HG02759 (cell line): ENCODE measurements around the gene RUBCNL.
A peak's percentile ranks its signal among the peaks of the same experiment; 100 is the strongest.
"Not testable (repeated sequence)": the region's sequence is repeated elsewhere in the genome, so short reads cannot be mapped to it uniquely, and the experiment has no call there.

Source experiments
- ATAC-seq: cut with Tn5 transposase; IDR thresholded peaks from one replicate; pipeline ENCODE4 v1.9.1; 2021; ENCODE audit warnings: mild to moderate bottlenecking, moderate library complexity; ENCODE audit not compliant: unreplicated experiment

RUBCNL gene

GRCh38 chr13:46387064-46387851 lies at the start of gene RUBCNL:
RUBCNL (minus strand) TSS chr13:46387252; CDS start chr13:46372475, 14,777 bp downstream.
- ATAC-seq: peak; percentile 36

GRCh38 chr13:46429558-46429957 lies 42.5 kb upstream of the RUBCNL start:
- ATAC-seq: not testable (repeated sequence)

GRCh38 chr13:46405457-46405856 lies 18.4 kb upstream of the RUBCNL start:
- no peak for ATAC-seq

GRCh38 chr13:46404733-46405100 lies 17.7 kb upstream of the RUBCNL start:
- no peak for ATAC-seq

- no peak for ATAC-seq
Measured at GRCh38 chr13:46403851-46404732, 17.0 kb upstream of the RUBCNL start.

GRCh38 chr13:46402178-46402577 lies 15.1 kb upstream of the RUBCNL start:
- ATAC-seq: no peak

GRCh38 chr13:46401432-46401831 lies 14.4 kb upstream of the RUBCNL start:
- ATAC-seq: no peak

GRCh38 chr13:46396341-46396740 lies 9.3 kb upstream of the RUBCNL start:
- no peak for ATAC-seq

GRCh38 chr13:46392967-46393366 lies 5.9 kb upstream of the RUBCNL start:
- no peak for ATAC-seq

GRCh38 chr13:46389457-46390451 lies 2.7 kb upstream of the RUBCNL start:
- peak; percentile 60 for ATAC-seq

GRCh38 chr13:46388846-46389245 lies 1.8 kb upstream of the RUBCNL start:
- ATAC-seq: no peak

GRCh38 chr13:46388308-46388707 lies 1.3 kb upstream of the RUBCNL start:
- no peak for ATAC-seq

- no peak for ATAC-seq
Measured at GRCh38 chr13:46386392-46387063, 524 bp downstream of the RUBCNL start.

GRCh38 chr13:46385946-46386345 lies 1.1 kb downstream of the RUBCNL start:
- no peak for ATAC-seq

GRCh38 chr13:46383383-46383782 lies 3.7 kb downstream of the RUBCNL start:
- no peak for ATAC-seq

GRCh38 chr13:46382224-46382623 lies 4.8 kb downstream of the RUBCNL start:
- ATAC-seq: peak; percentile 27

GRCh38 chr13:46380242-46380641 lies 6.8 kb downstream of the RUBCNL start:
- ATAC-seq: no peak

- ATAC-seq: no peak
Measured at GRCh38 chr13:46379611-46380010, 7.4 kb downstream of the RUBCNL start.

GRCh38 chr13:46378411-46378810 lies 8.6 kb downstream of the RUBCNL start:
- ATAC-seq: no peak

- peak; percentile 45 for ATAC-seq
Measured at GRCh38 chr13:46377554-46377953, 9.5 kb downstream of the RUBCNL start.
